ENCODE data around the gene PLCG1.

Gene PLCG1

DNA sequence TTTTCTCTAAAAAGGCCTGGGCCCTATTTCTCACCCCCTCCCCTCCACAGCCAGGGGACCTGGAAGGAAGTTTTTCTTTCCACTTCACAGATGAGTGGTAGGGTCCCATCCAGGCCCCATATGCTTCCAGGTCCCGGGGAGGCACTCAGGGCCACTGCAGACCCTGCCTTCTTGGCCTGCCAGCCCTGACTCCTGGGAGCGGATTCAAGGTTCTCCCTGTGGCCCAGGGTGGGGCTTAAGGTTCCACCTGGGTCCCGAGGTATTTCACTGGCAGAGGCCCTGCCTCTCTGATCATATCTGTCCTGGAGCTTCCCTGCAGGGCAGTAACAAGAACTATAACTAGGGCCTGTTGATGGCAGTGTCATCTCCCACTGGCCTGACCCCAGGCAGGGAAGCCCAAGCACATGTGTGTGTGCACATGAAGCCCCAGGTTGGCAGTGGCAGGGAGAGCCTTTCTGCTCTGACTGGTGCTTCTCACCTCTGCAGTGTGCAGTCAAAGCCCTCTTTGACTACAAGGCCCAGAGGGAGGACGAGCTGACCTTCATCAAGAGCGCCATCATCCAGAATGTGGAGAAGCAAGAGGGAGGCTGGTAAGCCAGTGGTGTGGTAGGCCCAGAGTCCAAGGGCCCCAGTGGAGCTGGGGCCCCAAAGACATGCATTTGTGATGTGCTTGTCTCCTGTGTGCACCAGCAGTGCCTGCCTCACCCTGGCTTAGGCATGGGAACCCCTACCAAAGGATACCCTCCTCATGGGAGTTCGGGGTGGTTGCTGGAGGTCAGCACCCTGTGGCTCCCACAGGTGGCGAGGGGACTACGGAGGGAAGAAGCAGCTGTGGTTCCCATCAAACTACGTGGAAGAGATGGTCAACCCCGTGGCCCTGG, 31.2 kb downstream of the PLCG1 start:
- DNase-seq, result no peak

- DNase-seq, result no peak
Measured at GRCh38 chr20:41169162-41169690, 31.9 kb downstream of the PLCG1 start.

- no peak for DNase-seq
Measured at GRCh38 chr20:41169791-41170351, 32.5 kb downstream of the PLCG1 start.

GRCh38 chr20:41170386-41171105, 33.2 kb downstream of the PLCG1 start:
- DNase-seq, result no peak

- DNase-seq, result no peak
Measured at GRCh38 chr20:41171736-41172295, 34.5 kb downstream of the PLCG1 start.

DNA sequence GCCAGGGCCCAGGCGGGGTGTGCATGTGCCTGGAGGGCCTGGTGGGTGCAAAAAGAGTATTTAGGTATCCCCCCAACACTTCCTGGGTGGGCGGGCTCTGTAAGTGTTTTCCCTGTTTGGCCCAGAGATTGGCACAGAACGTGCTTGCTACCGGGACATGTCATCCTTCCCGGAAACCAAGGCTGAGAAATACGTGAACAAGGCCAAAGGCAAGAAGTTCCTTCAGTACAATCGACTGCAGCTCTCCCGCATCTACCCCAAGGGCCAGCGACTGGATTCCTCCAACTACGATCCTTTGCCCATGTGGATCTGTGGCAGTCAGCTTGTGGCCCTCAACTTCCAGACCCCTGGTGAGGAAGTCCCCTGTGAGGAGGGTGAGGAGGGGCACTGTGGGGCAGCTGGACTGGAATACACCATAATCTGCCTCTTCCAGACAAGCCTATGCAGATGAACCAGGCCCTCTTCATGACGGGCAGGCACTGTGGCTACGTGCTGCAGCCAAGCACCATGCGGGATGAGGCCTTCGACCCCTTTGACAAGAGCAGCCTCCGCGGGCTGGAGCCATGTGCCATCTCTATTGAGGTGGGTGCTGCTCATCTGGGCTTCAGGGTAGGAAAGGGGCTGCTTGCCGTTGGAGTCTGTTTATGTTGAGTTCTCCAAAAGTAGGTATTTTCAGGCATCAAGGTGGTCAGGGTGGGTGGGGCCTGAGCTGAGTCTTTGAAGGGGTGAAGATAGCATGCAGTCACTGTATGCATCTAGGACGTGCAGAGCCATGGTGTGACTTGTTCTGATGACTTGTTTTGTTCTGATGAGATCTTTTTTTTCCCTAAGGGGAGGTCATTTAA, 35.2 kb downstream of the PLCG1 start:
- no peak for DNase-seq

DNA sequence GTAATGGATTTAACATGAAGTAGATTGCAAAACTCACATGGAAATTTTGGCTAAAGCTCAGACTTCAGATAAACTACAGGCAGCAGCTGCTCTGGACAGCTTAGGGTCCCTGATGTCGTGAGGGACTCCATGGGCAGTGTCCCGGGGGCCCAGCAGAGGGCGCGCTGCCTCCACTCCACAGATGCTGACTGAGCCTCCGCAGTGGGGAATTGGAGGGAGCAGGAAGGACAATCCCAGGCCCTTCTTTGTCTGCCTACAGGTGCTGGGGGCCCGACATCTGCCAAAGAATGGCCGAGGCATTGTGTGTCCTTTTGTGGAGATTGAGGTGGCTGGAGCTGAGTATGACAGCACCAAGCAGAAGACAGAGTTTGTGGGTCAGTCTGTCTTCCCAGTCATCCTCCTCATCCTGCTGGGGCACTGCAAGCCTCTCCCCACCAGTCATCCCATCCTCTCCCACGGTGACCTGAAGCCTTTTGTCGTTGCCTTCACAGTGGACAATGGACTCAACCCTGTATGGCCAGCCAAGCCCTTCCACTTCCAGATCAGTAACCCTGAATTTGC, 35.9 kb downstream of the PLCG1 start:
- peak; percentile 59 for DNase-seq

GRCh38 chr20:41173791-41174341, 36.5 kb downstream of the PLCG1 start:
- no peak for DNase-seq

DNA sequence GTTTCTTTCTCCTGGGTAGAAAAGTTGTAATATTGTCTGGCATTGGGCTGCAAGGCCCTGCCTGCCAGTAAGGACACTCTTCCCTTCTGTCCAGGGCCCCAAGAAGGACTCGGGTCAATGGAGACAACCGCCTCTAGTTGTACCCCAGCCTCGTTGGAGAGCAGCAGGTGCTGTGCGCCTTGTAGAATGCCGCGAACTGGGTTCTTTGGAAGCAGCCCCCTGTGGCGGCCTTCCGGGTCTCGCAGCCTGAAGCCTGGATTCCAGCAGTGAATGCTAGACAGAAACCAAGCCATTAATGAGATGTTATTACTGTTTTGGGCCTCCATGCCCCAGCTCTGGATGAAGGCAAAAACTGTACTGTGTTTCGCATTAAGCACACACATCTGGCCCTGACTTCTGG, 37.0 kb downstream of the PLCG1 start:
- no peak for DNase-seq

GRCh38 chr20:41174782-41175181, 37.4 kb downstream of the PLCG1 start:
- no peak for DNase-seq

- no peak for DNase-seq
Measured at GRCh38 chr20:41175201-41175651, 37.9 kb downstream of the PLCG1 start.

GRCh38 chr20:41175727-41176330, 38.5 kb downstream of the PLCG1 start:
- DNase-seq, result no peak

DNA sequence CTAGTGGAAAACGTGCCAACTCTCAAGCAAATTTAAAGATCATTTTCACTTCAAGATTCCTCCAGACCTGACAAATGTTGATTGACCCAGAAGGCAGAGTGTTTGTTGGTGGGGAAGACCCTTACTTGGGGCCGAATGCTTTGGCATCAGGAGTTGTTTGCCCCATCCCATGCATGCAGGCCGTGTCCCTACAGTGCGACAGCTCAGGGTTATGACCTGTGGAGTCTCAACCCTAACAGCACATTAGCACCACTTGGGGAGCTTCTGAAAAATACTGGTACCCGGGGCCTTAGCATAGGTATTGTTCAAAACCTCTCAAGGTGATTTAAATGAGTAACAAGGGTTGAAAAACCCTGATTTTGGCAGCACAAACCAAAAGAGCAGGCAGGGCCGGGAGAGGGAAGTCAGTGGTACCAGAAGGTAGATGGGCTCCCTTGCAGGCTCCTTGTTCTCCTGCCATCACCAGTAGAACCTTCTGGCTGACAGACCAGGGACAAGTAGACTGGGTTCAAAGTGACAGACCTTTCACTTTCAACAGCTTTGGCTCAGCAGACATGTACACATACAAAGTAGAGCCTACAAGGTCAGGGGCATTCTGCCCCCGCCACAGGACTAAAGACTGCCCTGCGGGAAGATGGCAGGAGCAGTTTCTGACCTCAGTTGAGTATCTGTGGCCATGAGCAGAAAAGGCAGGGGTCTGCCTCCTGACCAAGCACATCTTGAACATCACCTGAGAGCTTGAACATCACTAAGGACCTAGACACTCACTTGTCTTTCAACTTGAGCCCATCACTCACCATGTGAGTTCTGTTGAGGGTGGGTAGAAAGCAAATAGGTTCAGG, 39.6 kb downstream of the PLCG1 start:
- no peak for DNase-seq

DNA sequence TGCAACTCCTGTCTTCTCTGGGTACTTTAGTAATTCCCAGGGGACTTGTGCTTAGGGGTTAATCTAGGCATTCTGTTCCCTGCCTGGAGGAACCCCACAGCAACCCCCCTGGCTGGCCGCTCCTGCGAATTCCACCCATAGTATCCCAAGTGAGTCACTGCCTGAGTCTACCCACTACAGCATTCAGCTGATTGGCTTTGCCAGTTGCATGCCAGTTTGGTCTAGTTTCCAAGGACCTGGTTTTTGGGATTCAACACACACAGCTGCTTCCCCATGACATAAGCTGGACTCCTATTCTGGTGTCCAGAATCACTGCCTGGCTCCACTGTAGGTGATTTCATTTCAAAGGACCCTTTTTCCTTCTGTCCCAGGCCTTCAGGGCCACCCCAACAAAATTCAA, 40.3 kb downstream of the PLCG1 start:
- no peak for DNase-seq

GRCh38 chr20:41178495-41178894, 41.2 kb downstream of the PLCG1 start:
- no peak for DNase-seq

- no peak for DNase-seq
Measured at GRCh38 chr20:41178904-41179432, 41.6 kb downstream of the PLCG1 start.

DNA sequence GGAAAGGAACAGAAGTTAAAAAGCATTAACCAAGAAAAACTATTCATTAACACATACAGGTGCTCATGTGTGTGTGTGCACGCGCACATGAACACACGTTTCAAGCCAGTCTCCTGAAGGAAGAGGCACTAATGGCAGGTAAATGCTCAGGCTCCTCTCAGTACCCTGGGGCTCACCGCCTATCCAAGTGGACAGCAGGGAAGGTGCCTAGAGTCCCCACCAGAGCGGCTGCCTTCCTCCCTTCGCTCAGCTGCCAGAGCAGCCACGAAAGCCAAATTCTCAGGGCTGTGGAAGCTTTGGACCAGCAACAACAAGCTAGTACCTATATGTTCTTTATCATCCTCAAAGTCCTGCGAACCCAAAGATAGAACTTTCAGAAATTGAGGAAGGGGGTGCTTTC, 42.6 kb downstream of the PLCG1 start:
- no peak for DNase-seq

- DNase-seq, result no peak
Measured at GRCh38 chr20:41180599-41181333, 43.4 kb downstream of the PLCG1 start.

- no peak for DNase-seq
Measured at GRCh38 chr20:41181567-41181966, 44.2 kb downstream of the PLCG1 start.

Measured in DMS153 (cell line).